Measurements from ENCODE around the gene TM9SF1. TPM values are rescaled to one million over a fixed set of nuclear protein-coding genes. Genes with fewer than 3 reads are reported as not detected.

The TM9SF1 gene
- polyA plus RNA-seq, 4 donors, result 6.9 to 56.1 (median 23.9) TPM

DNA sequence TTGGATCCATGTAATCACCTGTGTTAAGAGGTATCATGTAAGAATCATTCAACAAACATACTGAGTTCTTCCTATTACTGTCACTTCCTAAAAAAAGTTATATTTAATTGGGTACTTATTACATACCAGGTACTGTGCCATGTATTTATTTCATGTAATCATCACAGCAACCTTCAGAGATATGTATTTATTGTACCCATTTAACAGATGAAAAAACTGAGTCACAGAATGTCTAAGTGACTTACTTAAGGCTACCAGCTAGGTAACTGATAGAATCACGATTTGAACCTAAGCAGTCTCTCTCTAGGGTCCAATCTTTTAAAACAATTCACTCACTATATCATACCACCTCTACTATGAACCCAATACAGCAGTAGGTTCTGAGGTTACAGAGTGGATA is 50.8 kb downstream of the TM9SF1 start:
- FAIRE-seq, result no peak
- H3K4me1 ChIP-seq (ENCODE audit: control insufficient read depth in 3 of 3, insufficient read depth in 2 of 3, low read depth in 1 of 3, low read length in 2 of 3), result peaks cover 10 to 49% (median 17%) of the 10 kb centered on the region in 3 donors
- DNase-seq, result no peak
- WGBS, 3 donors, result 55 to 91% (median 76%) methylated on average over 1 of the region's 1 CpG
- H3K9me3 ChIP-seq (ENCODE audit: control insufficient read depth in 2 of 2, insufficient read depth in 1 of 2, low read depth in 1 of 2, low read length in 1 of 2), result no peaks in the 10 kb centered on the region
- H3K27me3 ChIP-seq (ENCODE audit: control insufficient read depth in 3 of 3, insufficient read depth in 3 of 3, low read length in 3 of 3), result no peaks in the 10 kb centered on the region
- no peak overlapping the region for H3K4me3 ChIP-seq (ENCODE audit: low read depth in 1 of 3, low read length in 3 of 3)
- no peak overlapping the region for H3K27ac ChIP-seq (ENCODE audit: low read depth in 1 of 3, low read length in 2 of 3)
- peaks cover 5 to 21% (median 5%) of the 10 kb centered on the region in 3 donors for H3K36me3 ChIP-seq (ENCODE audit: control insufficient read depth in 3 of 3, insufficient read depth in 2 of 3, low read depth in 1 of 3, low read length in 3 of 3)

- FAIRE-seq (no peak), DNase-seq (no peak)
- Histone ChIP-seq H3K4me3 (ENCODE audit: low read depth in 1 of 3, low read length in 3 of 3) (no peak overlapping the region), H3K27me3 (ENCODE audit: control insufficient read depth in 3 of 3, insufficient read depth in 3 of 3, low read length in 3 of 3) (no peaks in the 10 kb centered on the region), H3K9me3 (ENCODE audit: control insufficient read depth in 2 of 2, insufficient read depth in 1 of 2, low read depth in 1 of 2, low read length in 1 of 2) (no peaks in the 10 kb centered on the region), H3K27ac (ENCODE audit: low read depth in 1 of 3, low read length in 2 of 3) (peak overlapping the region in 1 of 3 donors; percentile 59), H3K36me3 (ENCODE audit: control insufficient read depth in 3 of 3, insufficient read depth in 2 of 3, low read depth in 1 of 3, low read length in 3 of 3) (peaks cover 5 to 22% (median 9%) of the 10 kb centered on the region in 3 donors), H3K4me1 (ENCODE audit: control insufficient read depth in 3 of 3, insufficient read depth in 2 of 3, low read depth in 1 of 3, low read length in 2 of 3) (peaks cover 15 to 57% (median 22%) of the 10 kb centered on the region in 3 donors)
- 86 to 98% (median 90%) methylated on average over 2 of the region's 2 CpGs for WGBS, 3 donors
These were observed 51.7 kb downstream of the TM9SF1 start for GRCh38 chr14:24143511-24143910.

DNA sequence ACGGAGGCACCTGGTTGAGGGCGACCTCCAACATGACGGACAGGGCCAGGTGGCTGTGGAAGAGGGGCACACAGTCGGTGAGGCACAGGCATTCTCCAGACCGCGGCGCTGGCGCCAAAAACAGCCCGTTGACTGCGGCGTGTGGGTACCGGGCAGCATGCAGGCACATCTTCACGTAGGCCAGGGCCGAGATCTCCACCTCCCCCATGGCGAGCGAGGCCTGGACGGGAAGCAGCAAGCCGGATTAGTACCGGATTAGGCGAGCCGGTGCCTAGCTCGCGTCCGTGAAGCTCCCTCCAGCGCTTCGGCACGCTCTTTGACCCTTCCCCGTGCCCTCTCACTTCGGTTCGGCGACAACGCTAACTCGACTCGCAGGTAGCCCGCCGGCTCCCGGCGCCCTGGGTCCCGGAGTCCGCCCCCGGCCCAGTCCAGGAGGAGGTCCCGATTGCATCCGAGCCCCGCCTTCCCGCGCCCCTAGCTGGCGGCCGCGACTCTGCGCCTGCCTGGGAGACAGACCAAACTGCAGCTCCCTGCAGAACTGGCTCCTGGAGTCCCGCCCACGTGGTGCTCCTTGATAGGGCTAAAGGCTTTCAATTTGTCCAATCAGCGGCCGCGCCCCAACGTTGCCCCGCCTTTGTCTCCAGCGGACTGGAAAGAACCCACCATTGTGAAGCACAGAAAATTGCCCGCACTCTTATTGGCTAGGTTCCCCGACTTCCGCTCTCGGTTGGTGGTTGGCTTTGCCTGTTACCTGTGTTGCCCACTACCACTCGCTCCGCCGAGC is 54.0 kb downstream of the TM9SF1 start, which contains the start of gene EMC9:
EMC9 (minus strand) TSS at position 495 of the 784 bp plus-strand sequence; CDS start at position 208, 287 bp downstream.
- Histone ChIP-seq H3K4me3 (ENCODE audit: low read depth in 1 of 3, low read length in 3 of 3) (peak within 1 kb of the TSS; percentile 70 to 86 (median 81)), H3K27ac (ENCODE audit: low read depth in 1 of 3, low read length in 2 of 3) (peak within 1 kb of the TSS; percentile 90 to 96 (median 90)), H3K4me1 (ENCODE audit: control insufficient read depth in 3 of 3, insufficient read depth in 2 of 3, low read depth in 1 of 3, low read length in 2 of 3) (peaks cover 12 to 69% (median 28%) of the 10 kb centered on the region in 3 donors), H3K9me3 (ENCODE audit: control insufficient read depth in 2 of 2, insufficient read depth in 1 of 2, low read depth in 1 of 2, low read length in 1 of 2) (no peaks in the 10 kb centered on the region), H3K27me3 (ENCODE audit: control insufficient read depth in 3 of 3, insufficient read depth in 3 of 3, low read length in 3 of 3) (no peaks in the 10 kb centered on the region), H3K36me3 (ENCODE audit: control insufficient read depth in 3 of 3, insufficient read depth in 2 of 3, low read depth in 1 of 3, low read length in 3 of 3) (peaks cover 9 to 44% (median 10%) of the 10 kb centered on the region in 3 donors)
- WGBS, 3 donors, result 0% methylated on average over 60 to 65 of the region's 65 CpGs
- FAIRE-seq, result no peak
- DNase-seq, result peak; percentile 100

- no peak for FAIRE-seq
- H3K9me3 ChIP-seq (ENCODE audit: control insufficient read depth in 2 of 2, insufficient read depth in 1 of 2, low read depth in 1 of 2, low read length in 1 of 2), result no peaks in the 10 kb centered on the region
- peaks cover 7 to 61% (median 24%) of the 10 kb centered on the region in 3 donors for H3K4me1 ChIP-seq (ENCODE audit: control insufficient read depth in 3 of 3, insufficient read depth in 2 of 3, low read depth in 1 of 3, low read length in 2 of 3)
- H3K4me3 ChIP-seq (ENCODE audit: low read depth in 1 of 3, low read length in 3 of 3), result peak overlapping the region in 1 of 3 donors; percentile 15
- DNase-seq, result no peak
- H3K36me3 ChIP-seq (ENCODE audit: control insufficient read depth in 3 of 3, insufficient read depth in 2 of 3, low read depth in 1 of 3, low read length in 3 of 3), result peaks cover 9 to 44% (median 10%) of the 10 kb centered on the region in 3 donors
- no peaks in the 10 kb centered on the region for H3K27me3 ChIP-seq (ENCODE audit: control insufficient read depth in 3 of 3, insufficient read depth in 3 of 3, low read length in 3 of 3)
- peak overlapping the region in 1 of 3 donors; percentile 5 for H3K27ac ChIP-seq (ENCODE audit: low read depth in 1 of 3, low read length in 2 of 3)
- WGBS, 3 donors, result 63 to 79% (median 64%) methylated on average over 9 of the region's 9 CpGs
These were observed 55.8 kb downstream of the TM9SF1 start for GRCh38 chr14:24139272-24139934.

Other genes starting within 250 kb of the TM9SF1 start
- 100 to 1,000 TPM in 3 of 4 donors, 10 to 100 TPM in 1; 61.6 to 163 (median 135) TPM for gene DHRS4, start 241.7 kb downstream of the TM9SF1 start, polyA plus RNA-seq
- gene DHRS4L2, start 206.5 kb downstream of the TM9SF1 start, polyA plus RNA-seq, result 100 to 1,000 TPM in 3 of 4 donors, 10 to 100 TPM in 1; 34.8 to 162 (median 107) TPM
- 1 to 10 TPM in 2 of 4 donors, under 1 TPM in 2; 0.81 to 1.4 (median 1.1) TPM for gene CARMIL3, start 143.4 kb downstream of the TM9SF1 start, polyA plus RNA-seq
- gene CPNE6, start 123.9 kb downstream of the TM9SF1 start, polyA plus RNA-seq, result 10 to 100 TPM in 1 of 4 donors, 1 to 10 TPM in 2, under 1 TPM in 1; 0.03 to 10.7 (median 4.2) TPM
- 100 to 1,000 TPM; 197 to 870 (median 304) TPM for gene PCK2, start 101.1 kb downstream of the TM9SF1 start, polyA plus RNA-seq
- 100 to 1,000 TPM in 2 of 4 donors, 10 to 100 TPM in 2; 72.1 to 122 (median 93.3) TPM for gene DCAF11, start 80.7 kb downstream of the TM9SF1 start, polyA plus RNA-seq
- gene NRL, start 80.5 kb downstream of the TM9SF1 start, polyA plus RNA-seq, result 1 to 10 TPM; 1.5 to 4.0 (median 2.7) TPM
- gene FITM1, start 64.8 kb downstream of the TM9SF1 start, polyA plus RNA-seq, result 1 to 10 TPM; 2.4 to 5.8 (median 4.1) TPM
- gene PSME1, start 59.2 kb downstream of the TM9SF1 start, polyA plus RNA-seq, result 100 to 1,000 TPM; 307 to 576 (median 467) TPM
- gene EMC9, start 53.9 kb downstream of the TM9SF1 start, polyA plus RNA-seq, result 10 to 100 TPM; 27.2 to 74.7 (median 41.3) TPM
- gene PSME2, start 48.8 kb downstream of the TM9SF1 start, polyA plus RNA-seq, result 100 to 1,000 TPM; 175 to 997 (median 644) TPM
- 10 to 100 TPM; 33.7 to 83.0 (median 48.9) TPM for gene RNF31, start 47.9 kb downstream of the TM9SF1 start, polyA plus RNA-seq
- 10 to 100 TPM; 36.9 to 90.9 (median 63.3) TPM for gene IRF9, start 34.2 kb downstream of the TM9SF1 start, polyA plus RNA-seq
- 100 to 1,000 TPM in 1 of 4 donors, 10 to 100 TPM in 3; 23.0 to 135 (median 40.7) TPM for gene REC8, start 23.4 kb downstream of the TM9SF1 start, polyA plus RNA-seq
- 10 to 100 TPM in 2 of 4 donors, 1 to 10 TPM in 2; 3.2 to 24.4 (median 12.5) TPM for gene IPO4, start 6.6 kb downstream of the TM9SF1 start, polyA plus RNA-seq
- 1 to 10 TPM in 1 of 4 donors, under 1 TPM in 1, not detected in 2; 0.04 to 6.9 TPM for gene TSSK4, start 10.3 kb upstream of the TM9SF1 start, polyA plus RNA-seq
- gene CHMP4A, start 18.0 kb upstream of the TM9SF1 start, polyA plus RNA-seq, result 100 to 1,000 TPM in 1 of 4 donors, 10 to 100 TPM in 3; 70.0 to 121 (median 94.9) TPM
- gene MDP1, start 20.6 kb upstream of the TM9SF1 start, polyA plus RNA-seq, result 10 to 100 TPM; 18.8 to 31.1 (median 21.4) TPM
- 100 to 1,000 TPM; 182 to 225 (median 205) TPM for gene NEDD8, start 36.9 kb upstream of the TM9SF1 start, polyA plus RNA-seq
- 10 to 100 TPM; 57.4 to 94.1 (median 76.0) TPM for gene GMPR2, start 37.5 kb upstream of the TM9SF1 start, polyA plus RNA-seq
- gene TINF2, start 47.2 kb upstream of the TM9SF1 start, polyA plus RNA-seq, result 10 to 100 TPM; 33.0 to 42.4 (median 35.8) TPM
- gene TGM1, start 67.7 kb upstream of the TM9SF1 start, polyA plus RNA-seq, result 1 to 10 TPM; 1.5 to 3.4 (median 1.7) TPM
- 10 to 100 TPM; 25.3 to 58.6 (median 36.0) TPM for gene RABGGTA, start 76.2 kb upstream of the TM9SF1 start, polyA plus RNA-seq
- 10 to 100 TPM; 45.2 to 95.7 (median 66.5) TPM for gene DHRS1, start 104.3 kb upstream of the TM9SF1 start, polyA plus RNA-seq
- 10 to 100 TPM in 3 of 4 donors, 1 to 10 TPM in 1; 9.7 to 22.5 (median 16.0) TPM for gene NOP9, start 104.4 kb upstream of the TM9SF1 start, polyA plus RNA-seq
- gene CIDEB, start 112.5 kb upstream of the TM9SF1 start, polyA plus RNA-seq, result 100 to 1,000 TPM in 2 of 4 donors, 10 to 100 TPM in 2; 31.2 to 273 (median 139) TPM
- 1 to 10 TPM in 3 of 4 donors, under 1 TPM in 1; 0.89 to 4.7 (median 2.3) TPM for gene LTB4R2, start 114.7 kb upstream of the TM9SF1 start, polyA plus RNA-seq
- 10 to 100 TPM in 2 of 4 donors, 1 to 10 TPM in 2; 5.1 to 37.0 (median 15.8) TPM for gene LTB4R, start 116.1 kb upstream of the TM9SF1 start, polyA plus RNA-seq
- gene ADCY4, start 139.6 kb upstream of the TM9SF1 start, polyA plus RNA-seq, result 10 to 100 TPM in 1 of 4 donors, 1 to 10 TPM in 3; 3.4 to 16.4 (median 6.1) TPM
- 10 to 100 TPM; 16.7 to 58.6 (median 33.6) TPM for gene RIPK3, start 144.6 kb upstream of the TM9SF1 start, polyA plus RNA-seq
- gene NFATC4, start 172.7 kb upstream of the TM9SF1 start, polyA plus RNA-seq, result 10 to 100 TPM; 11.2 to 45.1 (median 29.1) TPM
- 10 to 100 TPM in 1 of 4 donors, 1 to 10 TPM in 1, under 1 TPM in 2; 0.22 to 53.2 (median 3.9) TPM for gene NYNRIN, start 203.6 kb upstream of the TM9SF1 start, polyA plus RNA-seq
- 1 to 10 TPM in 2 of 4 donors, under 1 TPM in 1, not detected in 1; 0.27 to 4.8 (median 1.9) TPM for gene CBLN3, start 234.2 kb upstream of the TM9SF1 start, polyA plus RNA-seq
- 10 to 100 TPM; 21.3 to 75.6 (median 36.4) TPM for gene KHNYN, start 234.5 kb upstream of the TM9SF1 start, polyA plus RNA-seq
- gene SDR39U1, start 247.3 kb upstream of the TM9SF1 start, polyA plus RNA-seq, result 10 to 100 TPM; 41.4 to 52.6 (median 50.2) TPM